ENCODE measurements around the gene TUBA1C. TPM values are rescaled to one million over a fixed set of nuclear protein-coding genes. Genes with fewer than 3 reads are reported as not detected.

TUBA1C gene
- total RNA-seq, 4 donors from 2014 or later = 207 to 331 (median 263) TPM

DNA sequence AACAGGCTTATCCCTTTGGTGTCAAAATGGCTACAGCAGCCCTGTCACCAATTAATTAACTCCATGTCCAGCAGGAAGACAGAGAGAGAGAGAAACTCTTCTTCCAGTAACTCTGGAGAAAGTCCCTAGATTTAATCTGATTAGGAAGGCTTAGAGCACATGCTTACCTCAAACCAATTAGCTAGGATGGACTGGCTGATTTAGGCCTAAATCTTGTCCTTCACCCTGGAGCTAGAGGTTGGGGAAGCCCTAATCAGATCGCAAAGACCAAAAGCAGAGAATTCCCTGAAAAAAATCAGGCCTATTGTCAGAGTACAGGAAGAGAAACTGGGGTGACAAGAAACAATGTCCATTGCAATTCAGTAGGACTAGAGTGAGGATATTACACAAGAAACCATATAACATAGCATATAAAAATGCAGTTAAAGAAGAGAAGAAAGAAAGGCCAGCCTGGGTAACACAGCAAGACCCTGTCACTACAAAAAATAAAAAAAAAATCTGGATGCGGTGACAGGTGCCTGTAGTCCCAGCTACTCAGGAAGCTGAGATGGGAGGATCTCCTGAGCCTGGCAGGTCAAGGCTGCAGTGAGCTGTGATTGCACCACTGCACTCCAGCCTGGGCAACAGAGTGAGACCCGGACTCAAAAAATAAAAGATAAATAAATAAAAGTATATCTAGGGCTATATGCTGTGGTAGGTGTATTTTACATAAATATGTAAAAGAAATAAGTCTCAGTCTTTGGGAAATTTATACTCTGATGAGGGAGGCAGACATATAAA, 41.1 kb upstream of the TUBA1C start:
- H3K27ac ChIP-seq = peak overlapping the region; percentile 73 to 83 (median 78)
- no peaks in the 10 kb centered on the region for H3K9me3 ChIP-seq
- H3K36me3 ChIP-seq = no peaks in the 10 kb centered on the region
- in situ Hi-C loops (cut with MboI; ENCODE audit: low pct_ligation_motif_present in 1 of 4, low pct_unique_long_range_greater_than_20kb in 1 of 4, low sequenced_read_pairs in 3 of 4) = no loop called here
- TF ChIP-seq POLR2A (IDR thresholded peaks at IDR 0.05) (no peak), POLR2AphosphoS5 (IDR thresholded peaks at IDR 0.05) (no peak), EP300 (IDR thresholded peaks at IDR 0.05; ENCODE audit: low read depth) (no peak)
- TF ChIP-seq, protein P1, sequence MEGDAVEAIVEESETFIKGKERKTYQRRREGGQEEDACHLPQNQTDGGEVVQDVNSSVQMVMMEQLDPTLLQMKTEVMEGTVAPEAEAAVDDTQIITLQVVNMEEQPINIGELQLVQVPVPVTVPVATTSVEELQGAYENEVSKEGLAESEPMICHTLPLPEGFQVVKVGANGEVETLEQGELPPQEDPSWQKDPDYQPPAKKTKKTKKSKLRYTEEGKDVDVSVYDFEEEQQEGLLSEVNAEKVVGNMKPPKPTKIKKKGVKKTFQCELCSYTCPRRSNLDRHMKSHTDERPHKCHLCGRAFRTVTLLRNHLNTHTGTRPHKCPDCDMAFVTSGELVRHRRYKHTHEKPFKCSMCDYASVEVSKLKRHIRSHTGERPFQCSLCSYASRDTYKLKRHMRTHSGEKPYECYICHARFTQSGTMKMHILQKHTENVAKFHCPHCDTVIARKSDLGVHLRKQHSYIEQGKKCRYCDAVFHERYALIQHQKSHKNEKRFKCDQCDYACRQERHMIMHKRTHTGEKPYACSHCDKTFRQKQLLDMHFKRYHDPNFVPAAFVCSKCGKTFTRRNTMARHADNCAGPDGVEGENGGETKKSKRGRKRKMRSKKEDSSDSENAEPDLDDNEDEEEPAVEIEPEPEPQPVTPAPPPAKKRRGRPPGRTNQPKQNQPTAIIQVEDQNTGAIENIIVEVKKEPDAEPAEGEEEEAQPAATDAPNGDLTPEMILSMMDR (IDR thresholded peaks at IDR 0.05) = no peak
- peaks cover 0 to 21% (median 0%) of the 10 kb centered on the region in 4 donors for H3K4me1 ChIP-seq
- no peaks in the 10 kb centered on the region for H3K27me3 ChIP-seq
- no peak for DNase-seq
- intact Hi-C loops (cut with DNase I; ENCODE audit: low total_unique reads) = no loop called here
- H3K4me3 ChIP-seq = no peak overlapping the region
- 89% methylated on average over 3 of the region's 3 CpGs for WGBS, 2 donors (ENCODE audit: low coverage in 1 of 2)

DNA sequence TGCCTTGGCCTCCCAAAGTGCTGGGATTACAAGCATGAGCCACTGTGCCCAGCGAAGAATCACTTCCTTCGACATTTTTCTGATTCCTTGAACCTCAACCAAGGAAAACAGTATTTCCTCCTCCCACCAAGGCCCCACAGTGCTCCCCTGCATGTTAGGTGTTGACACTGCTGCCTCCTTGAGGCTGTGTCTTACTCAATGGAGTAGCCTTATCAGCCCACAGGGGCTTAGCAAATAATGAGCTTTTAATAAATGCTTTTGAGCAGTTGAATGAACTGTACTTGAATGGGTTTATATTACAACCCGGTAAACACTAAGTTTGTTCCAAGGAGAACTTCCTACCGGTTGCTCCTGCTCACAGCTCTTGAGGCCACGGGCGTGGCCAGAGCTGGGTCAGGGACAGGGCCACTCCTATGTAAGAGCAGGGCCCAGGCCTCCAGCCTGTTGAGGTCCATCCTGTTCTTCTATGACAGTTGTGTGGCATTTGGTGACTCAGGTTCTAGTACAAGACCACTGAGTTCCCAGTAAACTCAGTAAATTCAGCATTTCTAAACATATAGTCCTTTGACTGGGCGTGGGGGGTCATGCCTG, 39.2 kb upstream of the TUBA1C start:
- H3K36me3 ChIP-seq = no peaks in the 10 kb centered on the region
- peaks cover 0 to 21% (median 0%) of the 10 kb centered on the region in 4 donors for H3K4me1 ChIP-seq
- no peaks in the 10 kb centered on the region for H3K27me3 ChIP-seq
- H3K4me3 ChIP-seq = no peak overlapping the region
- peak; percentile 21 for DNase-seq
- in situ Hi-C loops (cut with MboI; ENCODE audit: low pct_ligation_motif_present in 1 of 4, low pct_unique_long_range_greater_than_20kb in 1 of 4, low sequenced_read_pairs in 3 of 4) (loop anchor here in 2 of 4 donors (25.0 kb wide), 1 partner anchor 138 kb away; the partner anchor contains the start of gene DHH (in 2 of the 2)), intact Hi-C loops (cut with DNase I; ENCODE audit: low total_unique reads) (no loop called here)
- WGBS, 2 donors (ENCODE audit: low coverage in 1 of 2) = 65% methylated on average over 7 of the region's 7 CpGs; no CpG with 5 or more reads in 1 of the 2 donors
- no peak for TF ChIP-seq POLR2A (IDR thresholded peaks at IDR 0.05)
- TF ChIP-seq EP300 (IDR thresholded peaks at IDR 0.05; ENCODE audit: low read depth) = no peak
- no peak for TF ChIP-seq POLR2AphosphoS5 (IDR thresholded peaks at IDR 0.05)
- TF ChIP-seq, protein P1 (IDR thresholded peaks at IDR 0.05) = no peak
- H3K9me3 ChIP-seq = no peaks in the 10 kb centered on the region
- no peak overlapping the region for H3K27ac ChIP-seq

DNA sequence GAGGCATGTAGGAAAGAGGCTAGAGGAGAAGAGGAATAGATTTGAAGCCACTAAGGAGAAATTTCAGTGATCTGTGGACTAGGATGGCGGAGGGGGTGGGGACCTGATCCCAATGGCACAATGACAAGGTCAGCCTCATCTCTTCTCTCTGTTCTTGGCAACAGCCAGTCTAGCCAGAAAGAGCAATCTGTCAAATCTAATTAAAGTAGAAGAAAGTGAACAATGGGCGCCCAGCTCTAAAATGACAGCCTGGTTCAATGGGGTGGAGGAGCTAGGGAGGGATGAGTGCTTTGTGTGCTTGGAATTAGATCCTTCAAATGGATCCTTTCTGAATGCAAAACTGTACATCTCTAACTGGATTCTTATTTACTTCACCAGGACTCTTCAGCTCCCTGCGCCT, 37.2 kb upstream of the TUBA1C start:
- in situ Hi-C loops (cut with MboI; ENCODE audit: low pct_ligation_motif_present in 1 of 4, low pct_unique_long_range_greater_than_20kb in 1 of 4, low sequenced_read_pairs in 3 of 4) = loop anchor here in 2 of 4 donors (25.0 kb wide), 1 partner anchor 140 kb away; the partner anchor contains the start of gene DHH (in 2 of the 2)
- TF ChIP-seq, protein P1 (IDR thresholded peaks at IDR 0.05) = no peak
- no peak for TF ChIP-seq EP300 (IDR thresholded peaks at IDR 0.05; ENCODE audit: low read depth)
- TF ChIP-seq POLR2AphosphoS5 (IDR thresholded peaks at IDR 0.05) = no peak
- TF ChIP-seq POLR2A (IDR thresholded peaks at IDR 0.05) = no peak

DNA sequence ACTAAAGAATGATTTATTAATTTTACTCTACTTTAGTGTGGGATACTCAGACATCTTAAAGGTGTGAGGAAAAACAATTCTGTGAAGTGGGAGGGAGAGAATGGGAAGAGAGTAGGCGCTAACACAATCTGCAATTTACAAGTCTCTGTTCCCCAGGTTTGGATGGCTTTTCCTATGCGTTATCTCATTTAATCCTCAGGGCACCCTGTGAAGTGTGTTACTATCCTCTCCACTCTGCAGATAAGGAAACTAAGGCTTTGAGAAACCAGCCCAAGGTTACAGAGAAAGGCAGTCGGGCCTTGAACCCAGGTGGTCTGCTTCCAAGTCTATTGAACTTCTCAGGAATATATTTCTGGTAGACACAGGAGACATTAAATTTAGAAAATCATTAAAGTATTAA, 36.2 kb upstream of the TUBA1C start:
- Histone ChIP-seq H3K36me3 (no peaks in the 10 kb centered on the region), H3K27ac (no peak overlapping the region), H3K27me3 (no peaks in the 10 kb centered on the region), H3K4me3 (no peak overlapping the region), H3K9me3 (no peaks in the 10 kb centered on the region), H3K4me1 (peaks cover 3 to 24% (median 4%) of the 10 kb centered on the region in 4 donors)
- in situ Hi-C loops (cut with MboI; ENCODE audit: low pct_ligation_motif_present in 1 of 4, low pct_unique_long_range_greater_than_20kb in 1 of 4, low sequenced_read_pairs in 3 of 4) = loop anchor here in 2 of 4 donors (25.0 kb wide), 1 partner anchor 141 kb away; the partner anchor contains the start of gene DHH (in 2 of the 2)
- intact Hi-C loops (cut with DNase I; ENCODE audit: low total_unique reads) = no loop called here
- 87 to 96% methylated on average over 3 of the region's 3 CpGs for WGBS, 2 donors (ENCODE audit: low coverage in 1 of 2)
- TF ChIP-seq, protein P1 (IDR thresholded peaks at IDR 0.05) = no peak
- no peak for DNase-seq

More for the DNA sequence above, 37.2 kb upstream of the TUBA1C start:
- intact Hi-C loops (cut with DNase I; ENCODE audit: low total_unique reads) = no loop called here
- H3K36me3 ChIP-seq = no peaks in the 10 kb centered on the region
- DNase-seq = no peak
- peaks cover 0 to 26% (median 2%) of the 10 kb centered on the region in 4 donors for H3K4me1 ChIP-seq
- WGBS, 2 donors (ENCODE audit: low coverage in 1 of 2) = 89 to 90% methylated on average over 2 to 3 of the region's 3 CpGs
- H3K9me3 ChIP-seq = no peaks in the 10 kb centered on the region
- no peak overlapping the region for H3K4me3 ChIP-seq
- H3K27ac ChIP-seq = no peak overlapping the region
- H3K27me3 ChIP-seq = no peaks in the 10 kb centered on the region
